Cardiac muscle cell (in vitro differentiated cells and primary cell): Measurements from ENCODE around the gene OLFM2. TPM values are rescaled to one million over a fixed set of nuclear protein-coding genes. Genes with fewer than 3 reads are reported as not detected.
A peak's percentile ranks its signal among the peaks of the same experiment; 100 is the strongest.
"Not testable (repeated sequence)": the region's sequence is repeated elsewhere in the genome, so short reads cannot be mapped to it uniquely, and the experiment has no call there.

Source experiments
- DNase-seq, 2 donors: peaks; one replicate each; pipeline versions ENCODE4 v3.0.0 to v3.0.0-alpha.2; 2010 to 2017; ENCODE audit warnings: low read depth in 1 of 2, low spot score in 1 of 2
- H3K27ac ChIP-seq: fragments of 200-600 bp; sonication (generic); 2 replicates; pipeline ENCODE4 v1.5.1; 2016
- H3K27me3 ChIP-seq: fragments of 200-600 bp; sonication (generic); 2 replicates; pipeline ENCODE4 v1.6.0; 2016; ENCODE audit warnings: control low read depth
- H3K36me3 ChIP-seq: fragments of 200-600 bp; sonication (generic); 2 replicates; pipeline ENCODE4 v1.5.1; 2016; ENCODE audit warnings: control low read depth
- H3K4me1 ChIP-seq: fragments of 200-600 bp; sonication (generic); 2 replicates; pipeline ENCODE4 v1.8.1; 2017; ENCODE audit warnings: low read depth, mild to moderate bottlenecking, mixed run types
- H3K4me3 ChIP-seq: fragments of 200-600 bp; sonication (generic); 2 replicates; pipeline ENCODE4 v1.5.1; 2016; ENCODE audit warnings: mild to moderate bottlenecking
- H3K9me3 ChIP-seq: fragments of 200-600 bp; sonication (generic); 2 replicates; pipeline ENCODE4 v1.5.1; 2017; ENCODE audit warnings: low read depth, mild to moderate bottlenecking, control low read depth
- polyA plus RNA-seq: library from polyadenylated mRNA; unstranded; fragments of >200 nt; fragmentation: Nextera tagmentation; extraction: Ambion mirVana; gene quantifications from 2 replicates; pipeline ENCODE4 v1.2.1, GENCODE V29; 2016
- total RNA-seq: library from RNA; depleted of rRNA; stranded (reverse); fragments of >200 nt; gene quantifications from 2 replicates; pipeline ENCODE4 v1.2.3, GENCODE V29; 2016
- TF ChIP-seq, protein P1 (sequence below): IDR thresholded peaks from 2 replicates; pipeline ENCODE4 v1.5.1; 2012; ENCODE audit warnings: low read depth, mild to moderate bottlenecking, low read length

The OLFM2 gene
- total and polyA plus RNA-seq, 2 experiments from 2014 or later = 27.1 to 55.1 TPM

DNA sequence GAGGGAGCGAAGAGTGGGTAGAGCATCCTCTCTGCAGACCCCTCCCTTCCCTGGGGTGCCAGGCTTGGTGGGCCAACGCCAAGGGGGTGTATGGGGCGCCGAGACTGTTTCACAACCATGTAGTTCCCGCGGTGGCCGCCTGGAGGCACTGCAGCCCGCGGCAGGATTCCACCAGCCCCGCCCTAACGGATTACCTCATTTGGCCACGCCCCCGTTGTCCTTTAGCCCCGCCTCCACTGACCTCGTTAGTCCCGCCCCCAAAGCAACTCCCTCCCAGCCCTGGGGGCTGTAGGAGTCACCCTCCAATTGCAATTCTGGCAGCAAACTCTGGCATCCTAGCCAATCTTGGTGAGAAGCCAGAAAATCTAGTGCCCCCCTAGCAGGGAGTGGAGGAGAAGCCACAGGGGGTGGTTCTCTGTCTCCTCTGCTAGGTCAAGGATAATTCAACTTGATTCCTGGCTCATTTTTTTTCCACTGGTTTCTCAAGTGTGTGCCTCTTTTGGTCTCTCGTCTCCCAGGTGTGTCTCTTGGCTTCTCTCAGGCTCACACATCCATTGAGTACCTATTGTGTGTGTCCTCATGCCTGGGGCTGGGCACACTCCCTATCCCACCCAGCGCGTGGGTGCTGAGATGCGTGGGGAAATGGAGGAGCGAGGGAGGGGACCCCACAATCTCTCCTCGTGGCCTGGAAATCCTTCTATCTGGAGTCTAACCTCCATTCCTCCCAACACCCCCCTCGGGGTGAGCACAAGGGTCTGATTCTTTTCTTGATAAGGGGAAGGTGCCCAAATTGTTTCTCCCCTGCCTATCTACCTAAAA, 2.0 kb downstream of the OLFM2 start:
- Histone ChIP-seq H3K9me3 (no peaks in the 10 kb centered on the region), H3K27ac (no peak overlapping the region), H3K4me3 (no peak overlapping the region), H3K27me3 (peaks cover 12% of the 10 kb centered on the region), H3K36me3 (no peaks in the 10 kb centered on the region), H3K4me1 (no peaks in the 10 kb centered on the region)
- TF ChIP-seq, protein P1, sequence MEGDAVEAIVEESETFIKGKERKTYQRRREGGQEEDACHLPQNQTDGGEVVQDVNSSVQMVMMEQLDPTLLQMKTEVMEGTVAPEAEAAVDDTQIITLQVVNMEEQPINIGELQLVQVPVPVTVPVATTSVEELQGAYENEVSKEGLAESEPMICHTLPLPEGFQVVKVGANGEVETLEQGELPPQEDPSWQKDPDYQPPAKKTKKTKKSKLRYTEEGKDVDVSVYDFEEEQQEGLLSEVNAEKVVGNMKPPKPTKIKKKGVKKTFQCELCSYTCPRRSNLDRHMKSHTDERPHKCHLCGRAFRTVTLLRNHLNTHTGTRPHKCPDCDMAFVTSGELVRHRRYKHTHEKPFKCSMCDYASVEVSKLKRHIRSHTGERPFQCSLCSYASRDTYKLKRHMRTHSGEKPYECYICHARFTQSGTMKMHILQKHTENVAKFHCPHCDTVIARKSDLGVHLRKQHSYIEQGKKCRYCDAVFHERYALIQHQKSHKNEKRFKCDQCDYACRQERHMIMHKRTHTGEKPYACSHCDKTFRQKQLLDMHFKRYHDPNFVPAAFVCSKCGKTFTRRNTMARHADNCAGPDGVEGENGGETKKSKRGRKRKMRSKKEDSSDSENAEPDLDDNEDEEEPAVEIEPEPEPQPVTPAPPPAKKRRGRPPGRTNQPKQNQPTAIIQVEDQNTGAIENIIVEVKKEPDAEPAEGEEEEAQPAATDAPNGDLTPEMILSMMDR = peak; percentile 85
- DNase-seq = peak; percentile 77 to 88

DNA sequence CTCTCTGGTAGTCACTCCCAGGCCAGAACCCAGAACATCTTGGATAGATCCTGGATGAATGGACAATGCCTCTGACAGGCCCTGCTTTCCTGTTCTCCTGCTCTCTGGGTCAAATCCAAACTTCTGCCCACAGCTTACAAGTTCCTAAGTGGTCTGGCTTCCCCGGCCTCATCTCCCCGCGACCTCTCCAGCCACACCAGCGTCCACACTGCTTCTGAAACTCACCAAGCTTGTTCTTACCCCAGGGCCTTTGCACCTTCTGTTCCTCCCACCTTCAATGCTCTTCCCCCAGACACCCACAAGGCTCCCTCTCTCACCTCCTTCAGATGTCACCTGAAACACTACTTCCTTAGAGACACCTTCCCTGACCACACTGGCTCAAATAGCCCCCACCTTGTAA, 3.5 kb downstream of the OLFM2 start:
- H3K36me3 ChIP-seq = no peaks in the 10 kb centered on the region

DNA sequence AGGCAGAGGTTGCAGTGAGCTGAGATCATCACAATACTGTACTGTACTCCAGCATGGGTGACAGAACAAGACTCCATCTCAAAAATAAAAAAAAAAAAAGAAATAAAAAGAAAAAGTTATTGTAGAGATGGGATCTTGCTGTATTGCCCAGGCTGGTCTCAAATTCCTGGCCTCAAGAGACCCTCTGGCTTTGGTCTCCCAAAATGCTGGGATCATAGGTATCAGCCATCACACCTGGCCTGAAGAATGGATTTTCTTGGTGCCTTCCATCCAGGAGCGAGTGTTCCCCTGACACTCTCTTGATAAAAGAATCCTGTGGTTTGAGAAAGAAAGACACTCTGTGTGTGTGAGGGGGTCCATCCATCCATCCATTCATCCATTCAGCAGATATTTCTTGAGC, 4.7 kb downstream of the OLFM2 start:
- H3K27ac ChIP-seq = no peak overlapping the region
- DNase-seq = no peak
- no peak overlapping the region for H3K4me3 ChIP-seq
- no peaks in the 10 kb centered on the region for H3K36me3 ChIP-seq
- TF ChIP-seq, protein P1 = no peak
- H3K9me3 ChIP-seq = no peaks in the 10 kb centered on the region
- peaks cover 12% of the 10 kb centered on the region for H3K27me3 ChIP-seq
- no peaks in the 10 kb centered on the region for H3K4me1 ChIP-seq

More for the DNA sequence above, 3.5 kb downstream of the OLFM2 start:
- H3K27me3 ChIP-seq = peaks cover 12% of the 10 kb centered on the region
- H3K27ac ChIP-seq = no peak overlapping the region
- no peak for DNase-seq
- no peak overlapping the region for H3K4me3 ChIP-seq
- no peaks in the 10 kb centered on the region for H3K4me1 ChIP-seq
- H3K9me3 ChIP-seq = no peaks in the 10 kb centered on the region
- TF ChIP-seq, protein P1 = no peak

DNA sequence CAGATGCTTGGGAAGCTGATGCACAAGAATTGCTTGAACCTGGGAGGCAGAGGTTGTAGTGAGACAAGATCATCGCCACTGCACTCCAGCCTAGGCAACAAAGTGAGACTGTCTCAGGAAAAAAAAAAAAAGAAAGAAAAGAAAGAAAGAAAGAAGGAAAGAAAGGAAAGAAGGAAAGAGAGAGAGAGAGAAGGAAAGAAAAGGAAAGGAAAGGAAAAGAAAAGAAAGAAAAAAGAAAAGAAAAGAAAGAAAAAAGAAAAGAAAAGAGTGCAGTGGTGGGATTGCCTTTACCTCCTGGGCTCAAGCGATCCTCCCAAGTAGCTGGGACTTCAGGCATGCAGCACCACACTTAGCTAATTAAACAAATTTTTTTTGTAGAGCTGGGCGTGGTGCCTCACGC, 12.9 kb downstream of the OLFM2 start:
- DNase-seq = no peak
- TF ChIP-seq, protein P1 = no peak
- no peaks in the 10 kb centered on the region for H3K4me1 ChIP-seq
- no peak overlapping the region for H3K27ac ChIP-seq
- no peak overlapping the region for H3K4me3 ChIP-seq
- H3K27me3 ChIP-seq = no peaks in the 10 kb centered on the region
- no peaks in the 10 kb centered on the region for H3K36me3 ChIP-seq
- H3K9me3 ChIP-seq = no peaks in the 10 kb centered on the region

DNA sequence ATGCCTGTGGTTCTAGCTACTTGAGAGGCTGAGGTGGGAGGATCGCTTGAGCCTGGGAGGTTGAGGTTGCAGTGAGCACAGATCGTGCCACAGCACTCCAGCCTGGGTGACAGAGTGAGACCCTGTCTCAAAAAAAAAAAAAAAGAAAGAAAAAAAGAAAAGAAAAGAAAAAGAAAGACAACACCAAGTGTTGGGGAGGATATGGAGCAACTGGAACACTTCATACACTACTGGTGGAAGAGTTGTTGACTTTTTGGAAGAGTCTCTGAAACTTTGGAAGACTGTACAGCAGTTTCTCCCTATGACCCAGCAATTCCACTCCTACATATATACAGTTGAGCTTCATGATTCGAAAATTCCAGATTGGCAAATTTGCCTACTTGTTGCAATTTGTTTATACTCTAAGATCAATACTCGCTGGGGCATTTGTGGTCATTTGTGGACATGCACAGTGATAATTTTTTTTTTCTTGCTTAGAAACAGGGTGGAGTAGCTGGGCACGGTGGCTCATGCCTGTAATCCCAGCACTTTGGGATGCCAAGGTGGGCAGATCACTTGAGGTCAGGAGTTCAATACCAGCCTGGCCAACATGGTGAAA, 13.4 kb downstream of the OLFM2 start:
- not testable (repeated sequence) for DNase-seq, H3K9me3 ChIP-seq, H3K36me3 ChIP-seq, H3K4me1 ChIP-seq, H3K27me3 ChIP-seq, H3K27ac ChIP-seq, H3K4me3 ChIP-seq

DNA sequence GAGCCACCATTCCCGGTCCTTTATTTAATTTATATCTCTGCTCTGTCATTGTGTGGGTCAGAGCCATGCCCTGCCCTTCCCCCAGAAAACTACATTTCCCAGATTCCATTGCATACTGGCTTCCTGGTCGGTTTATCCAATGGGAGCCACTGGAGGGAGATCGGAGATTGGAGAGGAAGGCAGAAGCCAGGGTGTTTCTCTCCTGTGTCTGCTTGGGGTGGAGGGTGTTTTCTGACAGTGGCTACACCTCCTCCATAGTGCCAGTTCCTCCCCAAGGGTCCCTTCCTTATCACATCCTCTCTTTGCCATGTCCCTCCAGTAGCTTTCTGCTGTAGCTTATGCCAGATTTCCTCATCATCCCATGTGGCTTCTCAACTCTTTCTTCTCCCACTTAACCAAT, 19.0 kb downstream of the OLFM2 start:
- Histone ChIP-seq H3K27ac (no peak overlapping the region), H3K36me3 (no peaks in the 10 kb centered on the region), H3K27me3 (peaks cover 12% of the 10 kb centered on the region), H3K9me3 (no peaks in the 10 kb centered on the region), H3K4me3 (no peak overlapping the region), H3K4me1 (no peaks in the 10 kb centered on the region)
- TF ChIP-seq, protein P1 = no peak
- peak; percentile 57 to 58 for DNase-seq
